Astrocyte of the hippocampus (primary cell): ENCODE measurements around the gene SERINC3.
A peak's percentile ranks its signal among the peaks of the same experiment; 100 is the strongest.

Experiments
- DNase-seq: peaks from one replicate; pipeline ENCODE4 v3.0.0; 2011; ENCODE audit warnings: low read depth, low spot score

SERINC3 gene

GRCh38 chr20:44532981-44533331 is 11.1 kb upstream of the SERINC3 start:
- DNase-seq = no peak

- DNase-seq = no peak
Measured at GRCh38 chr20:44532259-44532980, 10.6 kb upstream of the SERINC3 start.

GRCh38 chr20:44528309-44528708 is 6.4 kb upstream of the SERINC3 start:
- no peak for DNase-seq

GRCh38 chr20:44527716-44528199 is 5.9 kb upstream of the SERINC3 start:
- DNase-seq = no peak

DNA sequence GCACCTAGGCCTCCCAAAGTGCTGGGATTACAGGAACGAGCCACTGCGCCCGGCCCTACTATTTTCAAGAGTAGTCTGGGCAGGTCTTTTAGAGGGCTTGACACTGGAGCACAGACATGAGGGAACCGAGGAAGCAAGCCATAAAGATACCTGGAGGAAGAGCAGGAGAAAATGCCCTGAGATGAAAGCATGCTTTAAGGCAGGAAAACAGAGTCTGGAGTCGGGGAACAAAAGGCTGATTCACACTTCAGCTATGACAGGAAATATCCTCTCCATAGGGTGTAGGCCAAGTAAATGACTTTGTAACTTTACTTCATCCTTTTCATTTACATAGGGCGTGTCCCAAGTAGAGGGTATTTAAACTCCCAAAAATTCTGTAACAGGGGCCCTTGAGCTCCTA is 4.3 kb upstream of the SERINC3 start:
- DNase-seq = peak; percentile 25

- no peak for DNase-seq
Measured at GRCh38 chr20:44523746-44524145, 1.9 kb upstream of the SERINC3 start.

DNA sequence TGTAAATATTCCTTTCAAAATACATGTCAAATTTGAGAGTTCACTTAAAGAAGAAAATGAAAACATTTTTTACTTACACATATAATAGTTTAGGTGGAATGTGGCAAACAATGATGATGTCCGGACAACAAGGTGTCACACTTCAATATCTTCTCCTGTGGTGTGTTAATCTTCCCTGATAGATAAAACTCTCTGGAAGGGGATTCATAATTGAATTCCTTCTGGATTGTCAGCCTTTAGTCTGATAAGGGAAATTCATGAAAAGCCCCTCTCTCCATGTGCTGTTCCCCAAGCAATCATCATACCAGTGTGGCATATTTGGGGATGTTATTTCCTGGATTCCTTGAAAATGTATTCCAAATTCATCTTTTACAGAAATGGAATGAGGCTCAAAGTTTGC is 971 bp upstream of the SERINC3 start:
- no peak for DNase-seq

GRCh38 chr20:44520881-44521280 is 989 bp downstream of the SERINC3 start:
- no peak for DNase-seq

DNA sequence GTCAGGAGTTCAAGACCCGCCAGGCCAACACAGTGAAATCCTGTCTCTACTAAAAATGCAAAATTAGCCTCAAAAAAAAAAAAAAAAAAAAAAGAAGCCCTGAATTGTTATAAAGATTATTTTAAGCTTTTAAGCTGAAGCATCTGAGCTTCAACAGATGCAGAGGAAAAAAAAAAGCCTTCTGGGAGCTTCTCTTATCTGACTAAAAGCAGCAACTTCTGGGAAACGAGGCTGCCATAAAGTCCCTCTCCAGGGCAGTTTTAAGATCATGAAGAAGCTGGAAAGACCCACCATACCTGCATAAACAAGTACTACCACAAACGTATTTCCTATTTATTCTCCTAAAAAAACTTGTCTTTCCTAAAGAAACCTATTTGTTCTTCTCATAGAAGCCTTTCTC is 3.6 kb downstream of the SERINC3 start:
- DNase-seq = no peak

DNA sequence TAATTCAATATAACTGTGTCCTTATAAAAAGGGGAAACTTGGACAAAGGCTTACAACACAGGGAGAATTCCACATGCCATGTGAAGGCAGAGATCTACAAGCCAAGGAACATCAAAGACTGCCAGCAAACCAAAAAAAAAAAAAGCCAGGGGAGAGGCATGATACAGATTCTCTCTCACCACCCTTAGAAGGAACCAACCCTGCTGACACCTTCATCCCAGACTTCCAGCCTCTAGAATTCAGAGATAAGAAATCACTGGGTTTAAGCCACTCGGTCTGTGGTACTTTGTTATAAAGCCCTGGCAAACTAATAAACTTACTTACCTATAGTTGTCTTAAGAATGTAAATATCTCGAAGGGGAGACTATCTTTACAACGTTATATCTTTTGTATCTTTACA is 4.4 kb downstream of the SERINC3 start:
- no peak for DNase-seq

- DNase-seq = no peak
Measured at GRCh38 chr20:44516491-44516890, 5.4 kb downstream of the SERINC3 start.

DNA sequence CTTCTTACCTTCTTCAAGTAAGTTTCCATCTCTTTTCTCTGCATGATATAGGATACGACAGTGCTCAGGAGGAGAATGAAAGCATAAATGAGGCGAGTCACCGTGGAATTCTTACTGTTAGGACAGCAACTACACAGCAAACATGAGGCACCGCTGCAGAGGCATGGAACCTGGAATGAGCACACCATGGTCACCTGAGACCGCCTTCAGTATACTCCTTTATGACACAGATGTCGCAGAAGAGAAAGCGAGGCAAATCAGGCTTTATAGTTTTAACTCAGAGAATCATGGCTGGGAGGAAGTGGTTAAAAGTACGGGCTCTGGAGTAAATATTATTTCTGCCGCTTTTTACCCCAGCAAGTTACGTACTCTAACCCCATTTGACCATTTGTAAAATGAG is 8.0 kb downstream of the SERINC3 start:
- DNase-seq = no peak

GRCh38 chr20:44509762-44510161 is 12.1 kb downstream of the SERINC3 start:
- DNase-seq = no peak

DNA sequence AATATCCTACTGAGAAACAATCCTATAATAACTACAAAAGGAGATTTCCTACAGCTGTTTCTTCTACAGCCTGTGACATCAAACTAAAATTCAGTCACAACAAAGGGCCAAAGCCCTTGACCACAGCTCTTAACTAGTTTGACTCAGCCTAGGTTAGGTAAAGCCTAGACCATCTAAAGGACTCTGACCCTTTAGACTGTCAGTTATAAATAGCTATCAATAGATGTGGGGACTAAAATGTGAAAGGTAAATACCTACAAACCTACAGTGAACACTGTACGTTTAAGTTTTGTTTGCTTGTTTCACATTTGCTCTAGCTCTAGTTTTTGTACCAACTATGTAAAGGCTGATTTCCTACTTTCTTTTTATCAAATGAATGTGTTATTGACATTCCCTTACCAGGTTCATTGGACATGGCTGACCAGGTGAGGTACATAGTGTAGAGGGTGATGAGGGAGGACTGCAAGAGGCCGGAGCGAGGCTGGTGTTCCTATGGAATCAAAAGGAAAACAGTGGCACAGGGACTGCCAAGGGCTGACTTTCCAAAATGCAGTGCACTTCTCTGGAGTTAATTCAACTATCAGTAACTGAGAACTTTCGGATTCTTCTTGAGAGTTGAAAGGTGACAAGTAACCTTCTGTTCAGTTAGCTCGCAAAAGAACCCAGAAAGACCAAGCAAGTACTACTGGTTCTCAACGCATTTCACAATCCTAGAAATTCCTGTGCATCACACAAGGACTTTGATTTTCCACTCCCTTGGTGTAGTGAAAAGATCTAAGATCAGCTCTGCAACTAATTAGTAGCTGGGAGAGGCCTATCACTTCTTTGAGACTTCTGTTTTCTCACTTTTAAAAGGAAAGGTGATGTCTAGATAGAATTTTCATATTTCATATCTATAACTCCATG is 17.2 kb downstream of the SERINC3 start:
- no peak for DNase-seq

- DNase-seq = no peak
Measured at GRCh38 chr20:44502968-44503367, 18.9 kb downstream of the SERINC3 start.

- peak; percentile 35 for DNase-seq
Measured at GRCh38 chr20:44501448-44501847, 20.4 kb downstream of the SERINC3 start.

DNA sequence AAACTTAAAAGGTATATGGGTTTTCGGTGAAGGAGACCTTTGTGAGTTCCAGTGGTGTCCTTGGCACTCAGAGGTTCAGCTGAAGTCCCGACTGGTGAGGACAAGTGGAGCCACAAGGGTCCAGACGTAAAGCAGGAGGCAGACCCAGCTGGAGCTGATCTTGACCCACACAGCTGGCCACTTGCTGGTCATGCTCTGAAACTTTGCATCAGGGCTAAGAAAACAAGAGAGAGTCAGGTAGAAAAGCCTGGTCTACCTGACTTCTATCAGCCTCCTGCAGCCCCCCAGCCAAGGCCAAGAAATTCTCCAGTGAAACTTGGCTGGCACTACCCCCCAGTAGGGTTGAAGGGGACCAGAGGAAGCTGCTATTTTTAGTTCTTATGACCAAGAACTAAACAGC is 21.6 kb downstream of the SERINC3 start:
- no peak for DNase-seq

DNA sequence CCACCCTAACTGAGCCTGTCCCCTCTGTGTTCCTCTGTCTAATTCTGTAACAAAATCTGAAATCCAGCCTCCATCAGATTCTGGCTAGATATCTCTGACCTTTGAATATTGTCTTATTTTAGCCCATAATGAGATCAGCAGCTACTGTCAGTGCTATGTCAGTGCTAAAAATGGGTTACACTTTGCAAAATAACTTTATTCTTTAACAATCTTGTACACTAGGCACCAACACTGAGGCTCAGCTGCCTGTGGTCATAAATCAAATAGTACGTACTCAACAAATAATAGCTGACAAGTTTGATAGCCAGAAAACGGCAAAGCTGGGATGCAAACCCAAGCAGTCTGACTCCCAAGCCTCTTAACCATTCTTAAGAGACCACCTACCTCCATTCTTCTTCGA is 24.1 kb downstream of the SERINC3 start:
- no peak for DNase-seq

GRCh38 chr20:44496976-44497375 is 24.9 kb downstream of the SERINC3 start:
- DNase-seq = peak; percentile 75

DNA sequence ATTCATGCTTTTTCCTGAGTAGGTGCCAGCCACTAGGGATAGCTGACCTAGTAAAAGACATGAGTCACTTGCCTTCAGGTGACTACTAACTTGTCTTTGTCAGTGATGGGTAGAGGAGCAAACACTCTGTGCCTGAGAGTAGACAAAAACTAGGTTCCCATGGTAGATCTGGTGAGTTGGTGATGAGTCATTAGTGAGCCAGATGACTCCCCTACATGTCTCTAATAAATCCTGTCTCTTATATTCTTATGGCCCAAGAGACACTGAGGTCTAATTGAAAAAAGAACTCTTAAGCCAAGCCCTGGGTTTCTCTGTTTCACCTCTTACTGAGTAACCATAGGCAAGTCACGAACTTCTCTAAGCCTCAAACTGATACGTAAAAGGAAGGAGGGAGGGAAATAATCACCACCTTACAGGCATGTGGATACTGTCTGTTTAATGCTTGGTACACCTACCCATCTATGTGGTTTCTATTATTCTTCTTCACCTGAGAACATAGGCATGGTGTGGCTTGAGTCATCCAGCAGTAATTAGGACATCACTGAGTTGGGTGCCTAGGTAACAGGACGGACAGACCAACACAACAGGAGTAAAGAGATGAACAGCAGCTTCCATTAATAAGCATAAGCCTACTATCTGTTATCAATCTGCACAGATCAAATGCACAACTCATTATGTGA is 25.9 kb downstream of the SERINC3 start:
- DNase-seq = peak; percentile 61

GRCh38 chr20:44495257-44495656 is 26.6 kb downstream of the SERINC3 start:
- DNase-seq = peak; percentile 39

GRCh38 chr20:44494681-44495080 is 27.2 kb downstream of the SERINC3 start:
- DNase-seq = peak; percentile 26
